Measurements from ENCODE around the gene PRAME. TPM values are rescaled to one million over a fixed set of nuclear protein-coding genes. Genes with fewer than 3 reads are reported as not detected.

PRAME gene
- total and polyA plus RNA-seq, 7 donors: 0.03 TPM; not detected in 6

DNA sequence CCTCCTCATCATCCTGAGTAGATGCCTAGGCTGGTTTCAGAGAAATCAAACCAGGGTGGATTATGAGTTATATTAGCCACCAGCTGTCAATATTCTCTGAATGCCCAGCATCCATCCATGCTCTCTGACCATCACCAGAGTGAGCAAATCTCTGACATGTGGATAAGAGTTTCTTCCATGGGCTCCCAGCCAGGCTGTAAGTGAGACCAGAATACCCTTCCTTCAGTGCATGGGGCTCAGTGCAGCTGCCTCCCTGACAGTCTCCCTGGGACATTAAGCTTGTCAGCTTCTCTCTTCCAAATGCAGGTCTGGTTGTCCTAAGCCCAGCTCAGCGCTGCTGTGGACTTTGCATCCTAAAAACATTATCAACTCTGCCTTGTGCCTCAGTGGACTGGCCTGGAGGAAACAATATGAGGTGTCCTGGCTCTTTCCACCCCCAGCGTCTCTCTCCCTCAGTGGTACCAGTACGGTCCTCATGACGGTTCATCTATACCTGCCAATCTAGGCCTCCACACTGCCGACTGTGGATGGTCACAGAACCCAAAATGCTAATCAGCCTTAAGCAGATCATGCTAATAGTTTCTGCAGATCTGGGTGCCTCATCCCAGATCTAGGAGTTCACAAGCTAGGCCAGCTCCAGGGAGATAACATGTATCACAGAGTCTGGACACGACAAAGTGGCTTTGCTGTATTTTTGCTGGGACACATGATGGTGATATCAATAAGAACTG is 41.6 kb upstream of the PRAME start:
- no peak for ATAC-seq
- Histone ChIP-seq H3K4me3 (no peak overlapping the region), H3K27me3 (ENCODE audit: insufficient read depth in 3 of 3, low read length in 2 of 3) (no peaks in the 10 kb centered on the region), H3K4me1 (no peaks in the 10 kb centered on the region), H3K36me3 (ENCODE audit: insufficient read depth in 1 of 2, low read depth in 1 of 2) (no peaks in the 10 kb centered on the region), H3K27ac (no peak overlapping the region), H3K9me3 (no peaks in the 10 kb centered on the region)
- TF ChIP-seq, protein P1, sequence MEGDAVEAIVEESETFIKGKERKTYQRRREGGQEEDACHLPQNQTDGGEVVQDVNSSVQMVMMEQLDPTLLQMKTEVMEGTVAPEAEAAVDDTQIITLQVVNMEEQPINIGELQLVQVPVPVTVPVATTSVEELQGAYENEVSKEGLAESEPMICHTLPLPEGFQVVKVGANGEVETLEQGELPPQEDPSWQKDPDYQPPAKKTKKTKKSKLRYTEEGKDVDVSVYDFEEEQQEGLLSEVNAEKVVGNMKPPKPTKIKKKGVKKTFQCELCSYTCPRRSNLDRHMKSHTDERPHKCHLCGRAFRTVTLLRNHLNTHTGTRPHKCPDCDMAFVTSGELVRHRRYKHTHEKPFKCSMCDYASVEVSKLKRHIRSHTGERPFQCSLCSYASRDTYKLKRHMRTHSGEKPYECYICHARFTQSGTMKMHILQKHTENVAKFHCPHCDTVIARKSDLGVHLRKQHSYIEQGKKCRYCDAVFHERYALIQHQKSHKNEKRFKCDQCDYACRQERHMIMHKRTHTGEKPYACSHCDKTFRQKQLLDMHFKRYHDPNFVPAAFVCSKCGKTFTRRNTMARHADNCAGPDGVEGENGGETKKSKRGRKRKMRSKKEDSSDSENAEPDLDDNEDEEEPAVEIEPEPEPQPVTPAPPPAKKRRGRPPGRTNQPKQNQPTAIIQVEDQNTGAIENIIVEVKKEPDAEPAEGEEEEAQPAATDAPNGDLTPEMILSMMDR (IDR thresholded peaks at IDR 0.05): no peak
- intact Hi-C loops (cut with DNase I): no loop called here
- 84 to 90% (median 88%) methylated on average over 6 of the region's 6 CpGs for WGBS, 3 donors
- no peak for DNase-seq

DNA sequence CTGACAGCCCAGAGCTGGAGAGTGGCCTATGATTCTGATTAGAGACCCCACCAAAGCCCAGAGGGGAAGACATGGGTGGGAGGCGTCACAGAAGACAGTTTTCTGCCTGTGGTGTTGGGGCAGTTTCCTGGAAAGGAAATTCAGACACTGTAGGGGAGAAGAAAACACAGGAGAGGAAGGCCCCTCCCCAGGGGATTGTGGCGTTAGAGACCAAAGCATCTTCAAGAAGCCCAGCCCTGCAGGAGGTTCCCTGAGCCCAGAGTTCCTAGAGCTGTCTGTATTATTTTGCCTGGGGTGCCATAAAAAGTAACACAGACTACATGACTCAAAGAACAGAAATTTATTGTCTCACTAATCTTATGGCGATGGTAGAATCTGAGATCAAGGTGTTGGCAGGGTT is 40.2 kb upstream of the PRAME start:
- 57 to 69% (median 62%) methylated on average over 3 of the region's 3 CpGs for WGBS, 3 donors
- Histone ChIP-seq H3K27ac (no peak overlapping the region), H3K27me3 (ENCODE audit: insufficient read depth in 3 of 3, low read length in 2 of 3) (no peaks in the 10 kb centered on the region), H3K4me3 (no peak overlapping the region), H3K4me1 (no peaks in the 10 kb centered on the region), H3K9me3 (no peaks in the 10 kb centered on the region), H3K36me3 (ENCODE audit: insufficient read depth in 1 of 2, low read depth in 1 of 2) (no peaks in the 10 kb centered on the region)
- DNase-seq: no peak
- intact Hi-C loops (cut with DNase I): loop anchor here in 1 of 2 donors (10.0 kb wide), 1 partner anchor 276 kb away; no protein-coding TSS in a partner anchor
- TF ChIP-seq, protein P1 (IDR thresholded peaks at IDR 0.05): no peak
- ATAC-seq: no peak

DNA sequence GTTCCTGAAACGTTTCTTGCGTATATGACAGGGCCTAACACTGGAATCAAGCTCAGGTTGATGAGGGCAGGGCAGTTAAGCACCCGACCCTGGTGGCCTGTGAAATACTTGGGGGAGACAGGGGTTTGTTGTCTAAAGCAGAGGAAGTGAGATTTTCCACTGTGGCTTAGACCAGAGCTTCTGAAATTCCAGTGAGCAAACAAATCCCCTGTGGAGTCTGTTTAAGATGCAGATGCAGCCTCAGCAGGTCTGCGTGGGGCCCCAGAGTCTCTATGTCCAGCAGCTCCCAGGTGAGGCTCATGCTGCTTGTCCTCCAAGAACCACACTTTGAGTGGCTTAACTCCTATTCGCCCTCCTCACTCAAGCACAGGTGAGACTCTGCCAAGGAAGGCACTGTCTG is 39.1 kb upstream of the PRAME start:
- no peak for DNase-seq
- TF ChIP-seq, protein P1 (IDR thresholded peaks at IDR 0.05): no peak
- Histone ChIP-seq H3K27me3 (ENCODE audit: insufficient read depth in 3 of 3, low read length in 2 of 3) (no peaks in the 10 kb centered on the region), H3K4me1 (no peaks in the 10 kb centered on the region), H3K9me3 (no peaks in the 10 kb centered on the region), H3K36me3 (ENCODE audit: insufficient read depth in 1 of 2, low read depth in 1 of 2) (no peaks in the 10 kb centered on the region), H3K4me3 (no peak overlapping the region), H3K27ac (no peak overlapping the region)
- ATAC-seq: no peak
- intact Hi-C loops (cut with DNase I): loop anchor here in 1 of 2 donors (10.0 kb wide), 1 partner anchor 277 kb away; no protein-coding TSS in a partner anchor
- WGBS, 3 donors: 54 to 66% (median 62%) methylated on average over 5 of the region's 5 CpGs

DNA sequence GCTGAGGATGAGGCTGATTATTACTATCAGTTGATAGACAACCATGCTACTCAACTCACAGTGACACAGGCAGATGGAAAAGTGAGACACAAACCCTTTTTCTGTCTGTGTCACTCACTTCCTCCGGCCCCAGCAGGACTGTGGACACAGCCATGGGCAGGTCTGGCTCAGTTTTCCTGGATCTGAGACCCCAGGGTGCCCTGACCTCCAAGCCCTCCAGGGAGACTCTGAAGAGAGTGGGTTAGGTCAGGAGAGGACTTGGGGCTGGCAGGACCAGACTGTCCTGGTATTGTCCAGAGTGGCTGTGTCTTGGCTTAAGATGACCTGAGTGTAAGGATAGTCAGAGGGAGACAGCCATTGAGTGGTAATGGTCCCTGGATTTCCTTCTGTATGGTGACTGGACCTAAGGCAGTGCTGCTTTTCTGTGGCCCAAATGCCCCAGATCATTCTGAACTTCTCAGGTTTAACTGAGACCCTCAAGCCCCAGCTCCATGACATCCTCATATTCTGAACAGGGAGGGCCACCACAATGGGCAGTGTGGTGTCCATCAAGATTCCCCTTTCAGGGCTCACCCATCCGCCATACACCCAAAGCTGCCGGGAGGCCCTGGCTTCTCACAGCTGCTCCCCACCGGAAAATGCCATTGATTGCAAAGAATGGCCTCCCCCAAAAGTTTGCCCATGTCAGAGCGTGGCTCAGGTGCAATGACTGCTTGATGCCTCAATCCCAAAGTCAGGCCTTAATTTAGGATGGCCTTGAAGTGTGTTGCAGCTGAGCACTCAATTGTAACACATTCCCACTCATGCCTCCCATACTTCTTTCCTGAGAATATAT is 36.2 kb upstream of the PRAME start:
- 52 to 95% (median 91%) methylated on average over 5 of the region's 5 CpGs for WGBS, 3 donors
- H3K4me1 ChIP-seq: no peaks in the 10 kb centered on the region
- ATAC-seq: no peak

More for the DNA sequence above, 36.2 kb upstream of the PRAME start:
- Histone ChIP-seq H3K4me3 (no peak overlapping the region), H3K27ac (no peak overlapping the region), H3K27me3 (ENCODE audit: insufficient read depth in 3 of 3, low read length in 2 of 3) (no peaks in the 10 kb centered on the region), H3K9me3 (no peaks in the 10 kb centered on the region), H3K36me3 (ENCODE audit: insufficient read depth in 1 of 2, low read depth in 1 of 2) (no peaks in the 10 kb centered on the region)
- no peak for DNase-seq
- TF ChIP-seq, protein P1 (IDR thresholded peaks at IDR 0.05): no peak
- intact Hi-C loops (cut with DNase I): loop anchor here in 1 of 2 donors (10.0 kb wide), 1 partner anchor 280 kb away; no protein-coding TSS in a partner anchor

All from psoas muscle (tissue), 8 donors.